Inferior parietal cortex (tissue), 1 donor: ENCODE results near the gene CALU.

Source experiments
- DNase-seq: peaks from one replicate; pipeline ENCODE4 v3.0.0-alpha.2; 2016; ENCODE audit errors: extremely low spot score

Gene CALU

DNA sequence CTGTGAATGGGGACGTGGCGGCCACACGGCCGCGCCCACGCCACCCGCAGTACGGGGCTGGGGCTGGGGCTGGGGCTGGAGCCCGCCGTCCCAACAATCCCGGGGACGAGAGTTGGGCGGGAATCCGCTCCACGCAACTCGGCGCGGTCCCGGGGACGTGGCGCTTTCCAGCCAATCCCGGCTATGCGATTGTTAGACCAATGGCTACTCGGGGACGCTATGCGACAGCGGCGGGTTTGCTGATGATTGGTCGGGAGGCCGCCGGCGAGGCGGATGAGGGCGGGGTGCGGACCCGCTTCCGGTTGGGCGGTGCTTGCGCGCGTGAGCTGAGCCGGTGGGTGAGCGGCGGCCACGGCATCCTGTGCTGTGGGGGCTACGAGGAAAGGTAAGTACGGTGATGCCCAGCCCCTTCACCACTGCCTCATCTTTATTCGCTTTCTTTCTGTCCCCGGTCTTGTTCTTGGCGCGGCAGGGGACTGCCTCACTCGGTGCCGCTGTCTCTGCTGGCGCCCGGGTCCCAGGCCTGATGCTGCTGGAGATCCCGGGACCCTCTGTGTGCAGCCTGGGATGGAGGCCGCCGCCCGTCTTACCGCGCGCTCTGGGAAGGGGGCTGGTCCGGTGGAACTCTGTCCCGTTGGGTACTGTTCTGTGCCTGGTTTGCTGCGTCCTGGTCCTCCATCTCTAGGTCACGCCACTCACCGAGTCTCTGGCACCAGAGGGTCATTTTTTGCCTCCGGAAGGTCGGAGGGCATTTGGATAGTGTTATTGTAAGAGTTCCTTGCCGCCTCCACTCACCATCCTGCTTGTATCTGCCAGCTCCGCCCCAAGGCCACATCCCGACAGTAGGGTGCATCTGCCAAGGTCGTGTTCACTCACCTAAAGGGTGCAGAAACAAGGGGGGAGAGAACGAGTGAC lies at the start of gene CALU:
Gene CALU (plus strand): TSS at position 312 of the 915 bp plus-strand sequence. CDS start 9,225 bp downstream, outside the sequence.
- peak; percentile 97 for DNase-seq

- no peak for DNase-seq
Measured at GRCh38 chr7:128691227-128691626, 47.9 kb upstream of the CALU start.

GRCh38 chr7:128692623-128693270 lies 46.4 kb upstream of the CALU start:
- no peak for DNase-seq

DNA sequence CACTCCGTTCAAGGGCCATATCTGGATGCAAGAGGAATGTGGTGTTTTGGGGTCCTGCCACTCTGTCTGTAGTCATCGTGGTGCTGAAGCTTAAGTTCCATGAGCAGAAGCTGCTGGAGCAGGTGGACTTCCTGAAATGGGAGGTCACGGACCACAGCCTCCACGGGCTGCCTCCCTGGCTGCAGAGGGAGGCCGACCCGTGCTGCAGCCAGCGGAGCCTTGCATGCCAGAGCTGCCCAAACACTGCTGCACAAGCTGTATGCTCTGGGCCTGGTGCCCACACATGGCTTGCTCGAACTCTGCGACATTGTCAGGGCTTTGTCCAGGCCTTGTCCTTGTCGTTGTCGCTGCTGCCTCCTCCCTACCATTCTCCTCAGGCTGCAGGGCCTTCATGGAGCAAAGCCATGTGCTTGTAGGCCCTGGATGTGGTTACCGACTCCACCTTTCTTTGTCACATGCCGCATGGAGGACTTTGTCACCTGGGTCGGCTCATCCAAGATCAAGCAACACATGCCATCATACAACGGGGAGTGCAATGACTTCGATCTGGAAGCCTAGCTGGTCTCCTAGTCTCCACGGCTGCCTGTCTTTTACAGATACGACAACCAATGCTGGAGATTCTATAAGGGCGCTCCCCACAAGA lies 45.7 kb upstream of the CALU start:
- no peak for DNase-seq

GRCh38 chr7:128694738-128695137 lies 44.4 kb upstream of the CALU start:
- no peak for DNase-seq

DNA sequence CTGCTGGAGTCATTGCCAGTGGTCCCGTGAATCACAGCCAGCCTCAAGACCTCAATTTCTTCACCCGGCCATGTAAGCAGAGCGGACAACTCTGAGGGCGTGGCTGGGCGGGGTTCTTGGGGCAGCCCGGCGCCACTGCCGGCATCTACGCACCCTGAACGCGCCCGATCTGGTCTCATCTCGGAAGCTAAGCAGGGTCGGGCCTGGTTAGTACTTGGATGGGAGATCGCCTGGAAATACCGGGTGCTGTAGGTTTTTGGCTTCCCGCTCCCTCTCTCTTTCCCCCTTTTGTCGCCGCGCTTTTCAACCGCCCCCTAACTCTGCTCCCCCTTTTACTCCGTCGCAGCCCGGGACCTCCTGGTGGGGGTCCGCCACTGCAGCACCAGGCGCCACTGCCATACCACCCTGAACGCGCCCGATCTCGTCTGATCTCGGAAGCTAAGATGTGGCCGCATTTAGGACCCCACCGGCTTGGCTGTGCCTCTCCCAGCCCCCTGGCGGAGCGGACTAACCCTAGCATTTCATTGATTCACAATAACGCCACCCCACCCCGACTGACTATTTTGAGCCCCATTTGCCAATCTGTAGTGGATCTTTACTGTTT lies 41.8 kb upstream of the CALU start:
- DNase-seq = no peak

DNA sequence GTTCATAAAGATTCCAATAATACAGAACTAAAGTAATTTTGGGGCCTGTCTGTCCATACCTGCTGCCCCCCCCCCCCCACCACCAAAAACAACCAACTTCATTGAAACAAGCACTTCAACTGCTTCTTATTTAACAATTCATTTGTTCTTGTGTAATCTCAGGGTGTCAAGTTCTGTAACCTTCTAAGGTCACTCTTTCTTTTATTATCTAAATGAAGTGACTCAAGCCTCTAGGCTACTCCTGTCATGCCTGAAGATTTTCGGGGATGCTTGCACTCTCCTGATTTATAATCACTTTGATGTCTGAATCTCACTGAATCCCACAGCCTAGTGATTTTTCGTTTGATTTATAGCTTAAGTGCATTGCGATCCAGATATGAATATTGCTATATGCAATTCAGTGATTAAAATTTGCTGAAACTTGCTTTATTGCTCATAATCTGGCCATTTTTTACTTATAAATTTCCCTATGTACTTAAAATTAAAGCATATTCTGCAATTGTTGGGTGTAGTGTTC lies 39.9 kb upstream of the CALU start:
- DNase-seq = no peak

GRCh38 chr7:128699895-128700294 lies 39.3 kb upstream of the CALU start:
- no peak for DNase-seq

GRCh38 chr7:128701062-128701785 lies 37.9 kb upstream of the CALU start:
- DNase-seq = no peak

GRCh38 chr7:128703609-128704241 lies 35.4 kb upstream of the CALU start:
- no peak for DNase-seq

GRCh38 chr7:128705891-128706333 lies 33.2 kb upstream of the CALU start:
- DNase-seq = no peak

- no peak for DNase-seq
Measured at GRCh38 chr7:128707752-128708151, 31.4 kb upstream of the CALU start.

DNA sequence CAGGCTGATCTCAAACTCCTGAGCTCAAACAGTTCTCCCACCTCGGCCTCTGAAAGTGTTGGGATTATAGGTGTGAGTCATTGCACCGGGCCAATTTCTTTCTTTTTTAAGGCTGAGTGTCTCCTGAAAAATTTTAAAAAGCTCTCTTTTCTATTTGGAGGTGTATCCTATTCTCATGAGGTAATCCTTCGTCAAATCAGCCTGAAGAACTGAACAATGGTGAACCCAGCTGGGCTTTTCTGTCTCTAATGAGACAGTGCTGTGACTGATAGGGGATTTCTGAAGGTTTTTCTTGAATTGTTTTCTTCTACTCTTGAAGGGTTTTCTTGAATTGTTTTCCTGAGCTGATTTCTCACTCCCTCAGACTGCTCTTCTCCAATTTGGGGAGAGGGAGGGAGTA lies 30.9 kb upstream of the CALU start:
- no peak for DNase-seq

DNA sequence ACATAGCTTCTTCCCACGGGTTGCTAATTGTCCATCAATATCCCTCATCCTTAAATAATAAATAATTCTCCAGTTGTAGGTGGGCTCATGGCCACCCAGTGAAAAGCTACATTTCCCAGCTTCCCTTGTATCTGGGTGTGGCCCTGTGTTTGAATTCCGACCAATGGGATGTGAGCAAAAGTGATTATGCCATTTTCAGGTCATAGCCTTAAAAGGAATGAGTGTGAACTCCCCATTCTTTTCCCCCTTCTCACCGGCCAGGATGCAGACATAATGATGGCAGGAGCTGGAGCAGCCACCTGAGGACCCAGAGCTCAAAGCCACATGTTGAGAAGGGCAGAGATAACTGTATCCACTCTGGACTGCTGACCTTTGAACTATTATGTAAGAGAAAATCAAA lies 30.3 kb upstream of the CALU start:
- no peak for DNase-seq

- DNase-seq = no peak
Measured at GRCh38 chr7:128710481-128710880, 28.7 kb upstream of the CALU start.

DNA sequence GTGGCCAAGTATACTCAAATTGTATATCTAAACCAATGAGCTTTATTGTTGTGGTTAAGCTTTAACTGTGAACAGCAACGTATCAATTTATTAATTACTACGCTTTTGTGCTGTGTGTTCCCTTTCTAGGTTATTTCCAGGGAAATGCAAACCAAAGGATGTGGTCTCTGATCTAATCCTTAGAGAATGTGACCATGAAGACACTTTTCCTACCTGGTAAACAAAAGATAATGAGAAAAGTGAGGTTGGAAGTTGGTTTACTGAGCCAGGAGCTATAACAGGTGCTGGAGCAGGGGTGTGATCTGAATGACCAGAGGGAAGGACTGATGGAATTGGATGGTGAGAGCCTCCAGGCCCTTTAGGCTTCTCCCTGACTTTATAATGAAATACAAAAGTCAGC lies 25.4 kb upstream of the CALU start:
- DNase-seq = no peak

DNA sequence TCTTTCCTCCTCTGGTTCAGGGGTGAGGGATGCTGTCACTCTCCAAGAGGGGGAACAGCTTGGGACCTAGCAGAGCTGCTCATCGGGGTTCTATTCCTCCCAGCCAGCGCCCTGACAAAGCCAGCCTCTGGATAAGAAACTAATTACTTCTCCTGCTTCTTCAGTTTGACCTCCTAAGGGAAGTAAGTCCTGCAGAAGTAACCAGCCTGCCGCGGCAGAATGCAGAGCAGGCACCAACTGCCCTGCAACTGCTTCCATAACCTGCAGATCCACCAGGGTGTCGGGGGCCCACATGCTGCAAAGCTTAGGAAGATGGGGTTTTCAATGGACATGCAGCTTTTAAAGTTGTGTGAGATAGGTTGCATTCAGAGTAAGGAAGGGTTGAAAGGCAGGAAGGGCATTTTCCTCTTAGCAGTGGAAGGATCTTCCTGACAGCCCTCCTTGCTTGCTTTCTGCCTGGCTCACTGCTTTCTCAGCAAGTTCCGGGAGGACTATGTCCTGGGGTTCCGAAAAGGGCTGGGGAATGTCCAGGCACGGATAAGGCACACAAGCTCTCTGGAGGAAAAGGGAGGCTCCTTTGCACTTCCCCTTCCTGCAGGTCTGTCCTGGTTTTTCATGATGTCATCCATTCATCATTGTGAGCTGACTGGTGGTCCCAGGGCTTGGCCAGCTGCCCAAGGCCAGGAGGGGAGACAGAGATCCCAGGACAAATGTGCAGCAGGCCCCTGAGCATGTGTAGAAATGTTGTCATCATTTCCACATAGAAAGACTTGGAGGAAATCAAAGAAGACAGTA lies 24.3 kb upstream of the CALU start:
- DNase-seq = no peak

DNA sequence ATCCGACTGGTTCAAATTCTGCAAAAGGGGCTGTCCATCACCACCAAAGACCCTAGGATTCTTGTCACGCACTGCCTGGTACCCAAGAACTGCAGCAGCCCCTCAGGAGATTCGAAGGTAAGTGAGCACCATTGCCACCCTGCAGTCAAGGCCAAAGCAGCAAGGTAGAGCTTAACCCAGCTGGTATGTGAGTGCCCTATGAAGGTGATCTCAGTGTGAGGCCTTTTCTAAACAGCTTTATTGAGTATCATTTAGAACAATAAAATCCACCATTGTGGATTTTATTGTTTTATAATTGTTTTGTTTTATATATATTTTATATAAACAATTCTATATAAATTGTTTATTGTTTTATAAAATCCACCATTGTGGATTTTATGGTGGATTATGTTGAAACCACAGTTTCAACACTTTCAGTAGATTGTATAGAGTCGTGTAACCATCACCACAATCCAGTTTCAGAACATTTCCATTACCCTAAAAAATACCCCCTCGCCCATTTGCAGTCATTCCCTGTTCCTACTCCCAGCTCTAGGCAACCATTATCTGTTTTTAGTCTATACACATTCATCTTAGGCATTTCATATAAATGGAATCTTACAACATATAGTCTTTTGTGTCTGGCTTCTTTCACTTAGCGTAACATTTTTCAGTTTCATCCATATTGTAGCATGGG lies 20.1 kb upstream of the CALU start:
- DNase-seq = no peak

DNA sequence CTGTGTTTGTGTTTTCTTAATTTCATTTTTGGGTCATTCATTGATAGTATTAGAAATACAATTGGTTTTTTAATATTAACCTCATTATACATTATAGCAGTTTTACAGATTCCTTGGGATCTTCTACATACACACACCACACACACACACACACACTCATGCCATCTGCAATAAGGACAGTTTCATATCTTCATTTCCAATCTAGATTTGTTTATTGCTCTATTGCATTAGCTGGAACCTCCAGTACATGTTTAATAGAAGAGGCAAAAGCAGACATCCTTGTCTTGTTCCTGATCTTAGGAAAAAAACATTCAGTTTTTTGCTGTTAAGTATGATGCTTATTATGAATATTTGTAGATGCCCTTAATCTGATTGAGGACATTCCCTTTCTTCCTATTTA lies 17.8 kb upstream of the CALU start:
- no peak for DNase-seq
